Fibroblast of skin of left biceps (primary cell): ENCODE results near the gene SEC14L5.

Source experiments
- DNase-seq, 2 experiments: peaks; one replicate each; pipeline ENCODE4 v3.0.0-alpha.2; 2013; ENCODE audit warnings: low read depth in 2 of 2

SEC14L5 gene

GRCh38 chr16:5011637-5012036 lies 53.5 kb downstream of the SEC14L5 start:
- no peak for DNase-seq

GRCh38 chr16:5012887-5013286 lies 54.8 kb downstream of the SEC14L5 start:
- no peak for DNase-seq

GRCh38 chr16:5015351-5015750 lies 57.2 kb downstream of the SEC14L5 start:
- no peak for DNase-seq

- no peak for DNase-seq
Measured at GRCh38 chr16:5015887-5016286, 57.8 kb downstream of the SEC14L5 start.

- no peak for DNase-seq
Measured at GRCh38 chr16:5016967-5017677, 59.0 kb downstream of the SEC14L5 start.

- no peak for DNase-seq
Measured at GRCh38 chr16:5017678-5017969, 59.5 kb downstream of the SEC14L5 start.

GRCh38 chr16:5018793-5019192 lies 60.7 kb downstream of the SEC14L5 start:
- no peak for DNase-seq

- no peak for DNase-seq
Measured at GRCh38 chr16:5019775-5020174, 61.6 kb downstream of the SEC14L5 start.

GRCh38 chr16:5020551-5020950 lies 62.4 kb downstream of the SEC14L5 start:
- DNase-seq, result no peak

- no peak for DNase-seq
Measured at GRCh38 chr16:5022521-5022920, 64.4 kb downstream of the SEC14L5 start.

GRCh38 chr16:5024632-5025031 lies 66.5 kb downstream of the SEC14L5 start:
- DNase-seq, result no peak

- DNase-seq, result no peak
Measured at GRCh38 chr16:5025171-5025632, 67.1 kb downstream of the SEC14L5 start.

GRCh38 chr16:5026664-5027063 lies 68.5 kb downstream of the SEC14L5 start:
- no peak for DNase-seq

GRCh38 chr16:5027086-5027485 lies 69.0 kb downstream of the SEC14L5 start:
- DNase-seq, result no peak

- no peak for DNase-seq
Measured at GRCh38 chr16:5027575-5028235, 69.6 kb downstream of the SEC14L5 start.

- no peak for DNase-seq
Measured at GRCh38 chr16:5028950-5029475, 70.9 kb downstream of the SEC14L5 start.

- DNase-seq, result no peak
Measured at GRCh38 chr16:5030251-5030870, 72.2 kb downstream of the SEC14L5 start.

GRCh38 chr16:5031601-5032000 lies 73.5 kb downstream of the SEC14L5 start:
- no peak for DNase-seq

GRCh38 chr16:5032748-5033167 lies 74.6 kb downstream of the SEC14L5 start:
- no peak for DNase-seq

- peak; percentile 52 to 62 for DNase-seq
Measured at GRCh38 chr16:5033256-5034166, 75.4 kb downstream of the SEC14L5 start, which contains the start of gene NAGPA. Gene NAGPA, minus strand, starts transcription at chr16:5033935. Its CDS starts 21 bp downstream, at chr16:5033914.

GRCh38 chr16:5034167-5034523 lies 76.0 kb downstream of the SEC14L5 start:
- no peak for DNase-seq

GRCh38 chr16:5035909-5036227 lies 77.7 kb downstream of the SEC14L5 start:
- DNase-seq, result no peak
